ENCODE data around the gene PI4KA.

Gene PI4KA

GRCh38 chr22:20803696-20804324 lies 54.8 kb downstream of the PI4KA start:
- H3K36me3 Mint-ChIP-seq (ENCODE audit: low read depth) = peaks cover 36% of the 10 kb centered on the region
- H3K27me3 Mint-ChIP-seq (ENCODE audit: low read depth) = no peaks in the 10 kb centered on the region
- H3K9me3 Mint-ChIP-seq = no peaks in the 10 kb centered on the region
- H3K27ac Mint-ChIP-seq = no peak overlapping the region
- no peak overlapping the region for H3K4me3 Mint-ChIP-seq
- no peaks in the 10 kb centered on the region for H3K4me1 Mint-ChIP-seq (ENCODE audit: low read depth)

- Mint-ChIP-seq H3K4me1 (ENCODE audit: low read depth) (no peaks in the 10 kb centered on the region), H3K9me3 (no peaks in the 10 kb centered on the region), H3K27ac (no peak overlapping the region), H3K36me3 (ENCODE audit: low read depth) (peaks cover 39% of the 10 kb centered on the region), H3K4me3 (no peak overlapping the region), H3K27me3 (ENCODE audit: low read depth) (no peaks in the 10 kb centered on the region)
Observed at GRCh38 chr22:20802922-20803553, 55.6 kb downstream of the PI4KA start.

GRCh38 chr22:20802452-20802851 lies 56.2 kb downstream of the PI4KA start:
- peaks cover 37% of the 10 kb centered on the region for H3K36me3 Mint-ChIP-seq (ENCODE audit: low read depth)
- H3K4me1 Mint-ChIP-seq (ENCODE audit: low read depth) = no peaks in the 10 kb centered on the region
- no peak overlapping the region for H3K4me3 Mint-ChIP-seq
- no peaks in the 10 kb centered on the region for H3K27me3 Mint-ChIP-seq (ENCODE audit: low read depth)
- H3K27ac Mint-ChIP-seq = no peak overlapping the region
- H3K9me3 Mint-ChIP-seq = no peaks in the 10 kb centered on the region

GRCh38 chr22:20799449-20799848 lies 59.2 kb downstream of the PI4KA start:
- no peak overlapping the region for H3K4me3 Mint-ChIP-seq
- H3K27me3 Mint-ChIP-seq (ENCODE audit: low read depth) = no peaks in the 10 kb centered on the region
- no peak overlapping the region for H3K27ac Mint-ChIP-seq
- H3K4me1 Mint-ChIP-seq (ENCODE audit: low read depth) = no peaks in the 10 kb centered on the region
- H3K9me3 Mint-ChIP-seq = no peaks in the 10 kb centered on the region
- H3K36me3 Mint-ChIP-seq (ENCODE audit: low read depth) = peaks cover 35% of the 10 kb centered on the region

GRCh38 chr22:20798974-20799373 lies 59.6 kb downstream of the PI4KA start:
- Mint-ChIP-seq H3K27me3 (ENCODE audit: low read depth) (no peaks in the 10 kb centered on the region), H3K27ac (no peak overlapping the region), H3K4me1 (ENCODE audit: low read depth) (no peaks in the 10 kb centered on the region), H3K4me3 (no peak overlapping the region), H3K9me3 (no peaks in the 10 kb centered on the region), H3K36me3 (ENCODE audit: low read depth) (peaks cover 30% of the 10 kb centered on the region)

- H3K4me1 Mint-ChIP-seq (ENCODE audit: low read depth) = no peaks in the 10 kb centered on the region
- no peak overlapping the region for H3K4me3 Mint-ChIP-seq
- H3K27ac Mint-ChIP-seq = no peak overlapping the region
- no peaks in the 10 kb centered on the region for H3K9me3 Mint-ChIP-seq
- peaks cover 31% of the 10 kb centered on the region for H3K36me3 Mint-ChIP-seq (ENCODE audit: low read depth)
- no peaks in the 10 kb centered on the region for H3K27me3 Mint-ChIP-seq (ENCODE audit: low read depth)
Observed at GRCh38 chr22:20798218-20798617, 60.4 kb downstream of the PI4KA start.

- no peaks in the 10 kb centered on the region for H3K9me3 Mint-ChIP-seq
- H3K36me3 Mint-ChIP-seq (ENCODE audit: low read depth) = peaks cover 34% of the 10 kb centered on the region
- H3K27ac Mint-ChIP-seq = no peak overlapping the region
- H3K27me3 Mint-ChIP-seq (ENCODE audit: low read depth) = no peaks in the 10 kb centered on the region
- peaks cover 2% of the 10 kb centered on the region for H3K4me1 Mint-ChIP-seq (ENCODE audit: low read depth)
- H3K4me3 Mint-ChIP-seq = no peak overlapping the region
Observed at GRCh38 chr22:20796731-20797130, 61.9 kb downstream of the PI4KA start.

- Mint-ChIP-seq H3K27me3 (ENCODE audit: low read depth) (no peaks in the 10 kb centered on the region), H3K9me3 (no peaks in the 10 kb centered on the region), H3K27ac (no peak overlapping the region), H3K4me1 (ENCODE audit: low read depth) (peaks cover 2% of the 10 kb centered on the region), H3K36me3 (ENCODE audit: low read depth) (peaks cover 34% of the 10 kb centered on the region), H3K4me3 (no peak overlapping the region)
Observed at GRCh38 chr22:20794650-20795413, 63.8 kb downstream of the PI4KA start.

- peaks cover 30% of the 10 kb centered on the region for H3K36me3 Mint-ChIP-seq (ENCODE audit: low read depth)
- H3K27ac Mint-ChIP-seq = no peak overlapping the region
- peaks cover 2% of the 10 kb centered on the region for H3K4me1 Mint-ChIP-seq (ENCODE audit: low read depth)
- no peak overlapping the region for H3K4me3 Mint-ChIP-seq
- H3K9me3 Mint-ChIP-seq = no peaks in the 10 kb centered on the region
- no peaks in the 10 kb centered on the region for H3K27me3 Mint-ChIP-seq (ENCODE audit: low read depth)
Observed at GRCh38 chr22:20793748-20794649, 64.6 kb downstream of the PI4KA start.

- no peaks in the 10 kb centered on the region for H3K27me3 Mint-ChIP-seq (ENCODE audit: low read depth)
- peaks cover 23% of the 10 kb centered on the region for H3K36me3 Mint-ChIP-seq (ENCODE audit: low read depth)
- no peak overlapping the region for H3K4me3 Mint-ChIP-seq
- H3K27ac Mint-ChIP-seq = no peak overlapping the region
- H3K4me1 Mint-ChIP-seq (ENCODE audit: low read depth) = peaks cover 2% of the 10 kb centered on the region
- no peaks in the 10 kb centered on the region for H3K9me3 Mint-ChIP-seq
Observed at GRCh38 chr22:20792966-20793728, 65.5 kb downstream of the PI4KA start.

- Mint-ChIP-seq H3K27me3 (ENCODE audit: low read depth) (no peaks in the 10 kb centered on the region), H3K9me3 (no peaks in the 10 kb centered on the region), H3K27ac (no peak overlapping the region), H3K4me1 (ENCODE audit: low read depth) (peaks cover 2% of the 10 kb centered on the region), H3K4me3 (no peak overlapping the region), H3K36me3 (ENCODE audit: low read depth) (peaks cover 25% of the 10 kb centered on the region)
Observed at GRCh38 chr22:20792221-20792965, 66.2 kb downstream of the PI4KA start.

GRCh38 chr22:20788627-20789344 lies 69.8 kb downstream of the PI4KA start:
- H3K4me3 Mint-ChIP-seq = no peak overlapping the region
- no peak overlapping the region for H3K27ac Mint-ChIP-seq
- H3K4me1 Mint-ChIP-seq (ENCODE audit: low read depth) = peaks cover 2% of the 10 kb centered on the region
- no peaks in the 10 kb centered on the region for H3K27me3 Mint-ChIP-seq (ENCODE audit: low read depth)
- no peaks in the 10 kb centered on the region for H3K9me3 Mint-ChIP-seq
- peaks cover 19% of the 10 kb centered on the region for H3K36me3 Mint-ChIP-seq (ENCODE audit: low read depth)

Data from T-helper 1 cell treated with Interleukin-12 subunit alpha and Interleukin-12 subunit beta and Interleukin-4 antibody, amounts not matched to agents 30 μg/mL and 1 μg/mL, for 36 hours (primary cell).